Parathyroid adenoma (tissue), 2 donors: ENCODE measurements around the gene RPL11.
A peak's percentile ranks its signal among the peaks of the same experiment; 100 is the strongest.

Experiments
- H2AFZ ChIP-seq: fragments of 300-600 bp; sonication (generic); one replicate; pipeline ENCODE4 v1.7.0; 2017; ENCODE audit warnings: antibody characterized with exemption, mild to moderate bottlenecking
- H3K27ac ChIP-seq: fragments of 300-600 bp; sonication (generic); one replicate; pipeline ENCODE4 v1.7.0; 2017
- H3K27me3 ChIP-seq: fragments of 300-600 bp; sonication (generic); one replicate; pipeline ENCODE4 v1.7.0; 2017; ENCODE audit warnings: low read length; ENCODE audit not compliant: control insufficient read depth, insufficient read depth
- H3K36me3 ChIP-seq: fragments of 300-600 bp; sonication (generic); one replicate; pipeline ENCODE4 v1.7.0; 2017; ENCODE audit warnings: low read length; ENCODE audit not compliant: control insufficient read depth, insufficient read depth
- H3K4me1 ChIP-seq: fragments of 300-600 bp; sonication (generic); one replicate; pipeline ENCODE4 v1.7.0; 2017; ENCODE audit warnings: control low read depth
- H3K4me2 ChIP-seq: fragments of 300-600 bp; sonication (generic); one replicate; pipeline ENCODE4 v1.7.0; 2017; ENCODE audit warnings: low read length
- H3K4me3 ChIP-seq: fragments of 300-600 bp; sonication (generic); one replicate; pipeline ENCODE4 v1.7.0; 2017; ENCODE audit warnings: low read depth, low read length
- H3K79me2 ChIP-seq: fragments of 300-600 bp; sonication (generic); one replicate; pipeline ENCODE4 v1.7.0; 2017; ENCODE audit warnings: control low read depth
- H3K9ac ChIP-seq: fragments of 300-600 bp; sonication (generic); one replicate; pipeline ENCODE4 v1.7.0; 2017; ENCODE audit warnings: mild to moderate bottlenecking
- H3K9me3 ChIP-seq: fragments of 300-600 bp; sonication (generic); one replicate; pipeline ENCODE4 v1.7.0; 2017; ENCODE audit warnings: low read length; ENCODE audit not compliant: control insufficient read depth
- CTCF ChIP-seq: fragments of 300-600 bp; sonication (generic); IDR thresholded peaks from one replicate; pipeline ENCODE4 v1.7.0; 2017; ENCODE audit warnings: antibody characterized with exemption, mild to moderate bottlenecking
- donor health status: primary hyperparathyroidism.

Gene RPL11

DNA sequence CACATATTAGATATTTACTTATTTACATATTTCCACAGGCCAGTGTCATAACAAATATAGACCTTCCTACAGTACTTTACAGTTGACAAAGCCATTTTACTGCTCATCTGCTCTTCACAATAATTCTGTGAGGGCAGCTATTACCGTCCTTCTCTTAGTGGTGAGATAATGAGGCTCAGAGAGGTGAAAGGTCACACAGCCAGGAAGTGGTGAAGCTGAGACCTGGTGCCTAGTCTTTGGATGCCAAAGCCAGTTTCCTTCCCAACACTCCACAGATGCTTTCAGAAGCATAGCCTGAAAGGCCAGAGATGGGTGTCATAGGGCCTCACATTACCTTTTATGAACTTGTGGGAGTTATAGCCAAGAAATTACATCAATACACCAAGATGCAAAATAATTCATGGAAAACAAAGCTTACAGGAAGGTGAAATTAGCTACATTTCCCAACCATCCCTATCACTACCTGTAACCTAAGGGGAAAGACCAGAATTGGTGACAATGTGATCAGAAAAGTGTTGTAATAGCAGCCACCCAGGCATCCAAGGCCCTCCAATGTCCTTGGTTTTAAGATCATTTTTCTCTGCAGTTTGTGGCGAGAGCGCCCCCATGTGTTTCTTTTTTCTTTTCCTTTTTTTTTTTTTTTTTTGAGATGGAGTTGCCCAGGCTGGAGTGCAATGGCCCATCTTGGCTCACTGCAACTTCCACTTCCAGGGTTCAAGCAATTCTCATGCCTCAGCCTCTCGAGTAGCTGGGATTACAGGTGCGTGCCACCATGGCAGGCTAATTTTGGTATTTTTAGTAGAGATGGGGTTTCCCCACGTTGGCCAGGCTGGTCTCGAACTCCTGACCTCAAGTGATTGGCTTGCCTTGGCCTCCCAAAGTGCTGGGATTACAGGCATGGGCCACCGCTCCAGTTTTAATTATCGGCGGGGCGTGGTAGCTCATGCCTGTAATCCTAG lies 26.5 kb upstream of the RPL11 start:
- Histone ChIP-seq H3K9me3 (no peaks in the 10 kb centered on the region), H3K4me2 (no peak overlapping the region), H3K36me3 (no peaks in the 10 kb centered on the region), H3K4me1 (no peaks in the 10 kb centered on the region), H3K27ac (no peak overlapping the region), H3K9ac (no peak overlapping the region), H2AFZ (no peak overlapping the region), H3K4me3 (no peak overlapping the region), H3K79me2 (no peaks in the 10 kb centered on the region), H3K27me3 (no peaks in the 10 kb centered on the region)
- TF ChIP-seq CTCF = peak; percentile 8

DNA sequence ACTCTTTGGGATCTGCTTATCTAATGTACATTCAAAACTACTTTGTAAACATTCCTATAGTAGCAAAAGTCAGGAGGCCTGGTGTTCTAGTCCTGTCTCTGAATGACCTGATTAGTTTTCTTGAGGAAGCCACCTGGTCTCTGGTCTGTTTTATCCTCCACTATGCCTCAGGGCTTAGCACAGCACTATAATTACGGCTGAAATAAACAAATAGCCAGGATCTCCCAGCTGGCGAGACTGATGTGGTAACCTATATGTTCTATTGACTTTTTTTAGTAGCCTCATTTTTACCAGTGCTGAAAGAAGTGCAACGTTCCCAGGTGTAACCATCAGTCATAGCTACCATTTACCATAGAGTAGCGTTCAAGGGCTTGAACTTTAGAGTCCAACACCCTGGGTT lies 24.2 kb upstream of the RPL11 start:
- Histone ChIP-seq H3K9me3 (no peaks in the 10 kb centered on the region), H3K79me2 (no peaks in the 10 kb centered on the region), H3K36me3 (no peaks in the 10 kb centered on the region), H3K27ac (no peak overlapping the region), H2AFZ (no peak overlapping the region), H3K27me3 (no peaks in the 10 kb centered on the region), H3K9ac (no peak overlapping the region), H3K4me3 (no peak overlapping the region), H3K4me1 (no peaks in the 10 kb centered on the region), H3K4me2 (no peak overlapping the region)
- no peak for TF ChIP-seq CTCF

DNA sequence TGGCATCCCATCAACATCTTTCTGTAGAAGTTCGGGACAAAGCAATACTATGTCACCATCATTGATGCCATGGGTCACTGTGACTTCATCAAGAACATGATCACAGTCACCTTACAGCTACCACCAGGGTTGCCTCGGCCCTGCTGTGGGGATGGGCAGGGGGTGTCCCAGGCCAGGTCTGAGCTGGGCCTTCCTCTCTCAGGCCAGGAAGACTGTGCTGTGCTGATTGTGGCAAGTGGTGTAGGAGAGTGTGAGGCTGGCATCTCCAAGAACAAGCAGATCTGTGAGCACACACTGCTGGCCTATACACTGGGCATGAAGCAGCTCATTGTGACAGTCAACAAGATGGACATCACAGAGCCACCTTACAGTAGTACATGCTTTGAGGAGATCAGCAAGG lies 20.9 kb upstream of the RPL11 start:
- no peaks in the 10 kb centered on the region for H3K9me3 ChIP-seq
- no peak overlapping the region for H2AFZ ChIP-seq
- H3K27me3 ChIP-seq = no peaks in the 10 kb centered on the region
- H3K79me2 ChIP-seq = no peaks in the 10 kb centered on the region
- no peak overlapping the region for H3K4me3 ChIP-seq
- no peaks in the 10 kb centered on the region for H3K4me1 ChIP-seq
- no peak overlapping the region for H3K9ac ChIP-seq
- no peak for TF ChIP-seq CTCF
- no peak overlapping the region for H3K27ac ChIP-seq
- no peak overlapping the region for H3K4me2 ChIP-seq
- no peaks in the 10 kb centered on the region for H3K36me3 ChIP-seq

DNA sequence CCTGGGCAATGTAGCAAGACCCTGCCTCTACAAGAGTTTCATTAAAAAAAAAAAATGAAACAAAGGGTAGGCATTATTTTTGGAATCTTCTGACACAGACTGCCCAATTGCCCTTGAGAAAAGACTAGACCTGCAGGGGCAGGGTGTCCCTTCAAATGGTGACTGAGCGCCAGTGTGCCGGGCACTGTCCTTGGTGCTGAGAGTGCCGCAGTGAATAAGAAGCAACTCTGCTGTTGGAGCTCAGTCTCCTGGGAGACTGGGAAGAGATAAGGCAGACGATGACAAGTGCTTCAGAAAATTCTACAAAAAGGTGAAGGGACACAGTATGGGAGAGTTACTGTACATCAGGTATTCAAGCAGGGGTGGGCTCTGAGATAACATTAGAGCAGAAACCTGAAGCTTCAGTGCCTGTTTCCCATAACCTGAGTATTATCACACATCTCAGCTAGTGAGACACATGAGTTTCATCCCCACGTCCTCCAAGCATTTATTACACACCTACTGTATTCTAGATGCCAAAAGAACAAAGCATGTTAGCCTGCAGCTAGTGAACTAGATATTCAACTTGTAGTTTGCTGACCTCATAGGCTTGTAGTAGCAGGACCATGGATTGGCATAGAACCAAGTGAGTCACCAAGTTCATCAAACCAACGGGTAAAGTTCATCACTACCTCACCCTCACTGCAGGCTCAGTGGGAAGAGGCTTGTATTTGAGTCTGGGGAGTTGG lies 18.4 kb upstream of the RPL11 start:
- no peak overlapping the region for H3K4me2 ChIP-seq
- H3K27ac ChIP-seq = no peak overlapping the region
- H3K36me3 ChIP-seq = no peaks in the 10 kb centered on the region
- H3K27me3 ChIP-seq = no peaks in the 10 kb centered on the region
- no peak overlapping the region for H3K4me3 ChIP-seq
- H3K4me1 ChIP-seq = no peaks in the 10 kb centered on the region
- no peak overlapping the region for H3K9ac ChIP-seq
- H3K9me3 ChIP-seq = no peaks in the 10 kb centered on the region
- H2AFZ ChIP-seq = no peak overlapping the region
- no peaks in the 10 kb centered on the region for H3K79me2 ChIP-seq
- no peak for TF ChIP-seq CTCF
